ENCODE measurements around the gene PLAGL2. TPM values are rescaled to one million over a fixed set of nuclear protein-coding genes. Genes with fewer than 3 reads are reported as not detected.

PLAGL2 gene
- total RNA-seq, 3 donors from 2014 or later, result 12.9 to 21.9 (median 16.5) TPM

DNA sequence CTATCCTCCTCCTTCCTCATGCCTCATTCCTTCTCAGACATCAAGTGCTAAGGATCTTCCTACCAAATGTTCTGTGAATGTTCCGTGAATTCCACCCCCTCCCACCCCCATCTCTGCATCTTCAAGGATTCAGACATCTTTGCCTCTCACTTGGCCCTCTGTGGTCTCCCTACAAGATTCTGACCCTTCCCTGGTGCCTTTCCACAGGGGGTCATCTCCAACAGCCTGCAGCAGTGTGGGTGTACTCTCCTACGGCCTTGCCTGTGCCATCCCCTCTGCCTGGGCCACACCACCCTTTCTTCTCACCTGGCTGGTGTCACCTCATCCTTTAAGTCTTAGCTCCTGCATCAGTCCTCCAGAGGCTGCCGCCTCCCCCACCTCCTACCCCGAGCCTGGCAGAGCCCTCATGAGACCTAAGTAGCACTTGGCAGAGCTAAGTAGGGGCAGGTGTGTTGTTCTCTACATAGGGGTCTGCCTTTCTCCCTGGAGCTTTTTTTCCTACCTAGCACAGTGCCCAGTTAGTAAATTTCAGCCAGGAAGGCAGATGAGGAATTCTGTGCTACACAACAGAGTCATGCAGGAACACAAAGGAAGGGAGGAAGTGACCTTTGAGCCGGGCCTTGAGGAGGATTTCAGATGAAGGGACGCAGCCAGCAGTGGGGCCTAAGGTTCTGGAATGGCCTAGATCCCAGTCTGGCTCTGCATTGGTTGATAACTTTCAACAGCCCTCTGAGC is 55.0 kb downstream of the PLAGL2 start:
- ATAC-seq (peak; percentile 58), DNase-seq (peak in 1 of 3 donors; percentile 36)
- TF ChIP-seq, protein P1, sequence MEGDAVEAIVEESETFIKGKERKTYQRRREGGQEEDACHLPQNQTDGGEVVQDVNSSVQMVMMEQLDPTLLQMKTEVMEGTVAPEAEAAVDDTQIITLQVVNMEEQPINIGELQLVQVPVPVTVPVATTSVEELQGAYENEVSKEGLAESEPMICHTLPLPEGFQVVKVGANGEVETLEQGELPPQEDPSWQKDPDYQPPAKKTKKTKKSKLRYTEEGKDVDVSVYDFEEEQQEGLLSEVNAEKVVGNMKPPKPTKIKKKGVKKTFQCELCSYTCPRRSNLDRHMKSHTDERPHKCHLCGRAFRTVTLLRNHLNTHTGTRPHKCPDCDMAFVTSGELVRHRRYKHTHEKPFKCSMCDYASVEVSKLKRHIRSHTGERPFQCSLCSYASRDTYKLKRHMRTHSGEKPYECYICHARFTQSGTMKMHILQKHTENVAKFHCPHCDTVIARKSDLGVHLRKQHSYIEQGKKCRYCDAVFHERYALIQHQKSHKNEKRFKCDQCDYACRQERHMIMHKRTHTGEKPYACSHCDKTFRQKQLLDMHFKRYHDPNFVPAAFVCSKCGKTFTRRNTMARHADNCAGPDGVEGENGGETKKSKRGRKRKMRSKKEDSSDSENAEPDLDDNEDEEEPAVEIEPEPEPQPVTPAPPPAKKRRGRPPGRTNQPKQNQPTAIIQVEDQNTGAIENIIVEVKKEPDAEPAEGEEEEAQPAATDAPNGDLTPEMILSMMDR (IDR thresholded peaks at IDR 0.05), result no peak
- Histone ChIP-seq H3K36me3 (ENCODE audit: low read depth) (no peaks in the 10 kb centered on the region), H3K4me3 (no peak overlapping the region), H3K9me3 (no peaks in the 10 kb centered on the region), H3K4me1 (ENCODE audit: low read depth) (peaks cover 10% of the 10 kb centered on the region)
- intact Hi-C loops (cut with DNase I, micrococcal nuclease), result no loop called here

DNA sequence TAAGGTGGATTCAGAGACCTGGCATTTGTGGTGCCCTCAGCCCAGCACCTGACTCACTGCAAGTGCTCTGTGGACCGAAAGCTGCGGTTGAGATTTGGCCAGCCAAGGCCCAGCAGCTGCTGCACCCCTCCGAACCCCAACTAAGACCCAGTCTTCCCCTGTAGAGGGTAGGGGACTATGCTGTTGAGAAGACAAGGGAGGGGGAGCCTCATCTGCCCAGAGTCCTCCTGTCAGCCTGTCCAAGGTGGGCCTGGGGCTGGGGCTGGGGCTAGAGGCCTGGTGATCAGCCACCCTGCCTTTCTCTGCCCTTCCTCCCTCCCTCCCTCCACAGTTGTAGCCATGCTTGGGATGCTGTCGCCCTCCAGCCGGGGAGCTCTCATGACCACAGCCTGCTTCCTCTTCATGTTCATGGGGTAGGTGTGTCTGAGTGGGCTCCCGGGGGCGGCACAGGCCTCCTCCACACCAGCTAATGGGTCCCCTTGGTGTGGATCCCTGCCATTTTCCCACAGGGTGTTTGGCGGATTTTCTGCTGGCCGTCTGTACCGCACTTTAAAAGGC is 57.2 kb downstream of the PLAGL2 start:
- H3K4me3 ChIP-seq, result no peak overlapping the region
- no peaks in the 10 kb centered on the region for H3K9me3 ChIP-seq
- no peaks in the 10 kb centered on the region for H3K36me3 ChIP-seq (ENCODE audit: low read depth)
- TF ChIP-seq, protein P1 (IDR thresholded peaks at IDR 0.05), result no peak
- intact Hi-C loops (cut with DNase I, micrococcal nuclease), result no loop called here
- ATAC-seq, result no peak
- peaks cover 8% of the 10 kb centered on the region for H3K4me1 ChIP-seq (ENCODE audit: low read depth)
- no peak for DNase-seq

DNA sequence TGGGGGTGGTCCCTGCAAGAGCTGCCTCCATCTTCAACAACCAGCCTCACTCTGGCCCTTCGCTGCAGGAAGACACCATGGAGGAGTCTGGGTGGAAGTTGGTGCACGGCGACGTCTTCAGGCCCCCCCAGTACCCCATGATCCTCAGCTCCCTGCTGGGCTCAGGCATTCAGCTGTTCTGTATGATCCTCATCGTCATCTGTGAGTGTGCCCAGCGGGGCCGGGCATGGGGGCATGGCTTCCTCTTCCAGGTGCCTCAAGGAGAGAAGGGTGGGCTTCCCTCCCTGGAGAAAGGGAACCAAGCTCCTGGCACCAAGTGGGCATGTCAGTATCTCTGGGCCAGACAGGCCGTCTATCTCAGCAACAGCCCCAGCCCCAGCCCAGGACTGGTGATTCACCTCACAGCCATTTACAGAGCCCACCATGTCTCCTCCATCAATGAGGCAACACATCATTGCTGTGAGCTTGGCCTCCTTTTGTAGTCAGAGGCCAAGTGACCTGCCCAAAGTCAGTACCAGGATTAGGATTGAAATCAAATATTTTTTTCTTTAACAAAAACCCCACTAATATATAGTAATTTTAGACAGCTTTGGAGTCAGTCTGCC is 57.9 kb downstream of the PLAGL2 start:
- intact Hi-C loops (cut with DNase I, micrococcal nuclease), result no loop called here
- peaks cover 5% of the 10 kb centered on the region for H3K4me1 ChIP-seq (ENCODE audit: low read depth)
- no peak for DNase-seq
- TF ChIP-seq, protein P1 (IDR thresholded peaks at IDR 0.05), result no peak
- ATAC-seq, result no peak
- no peaks in the 10 kb centered on the region for H3K36me3 ChIP-seq (ENCODE audit: low read depth)
- H3K9me3 ChIP-seq, result no peaks in the 10 kb centered on the region
- no peak overlapping the region for H3K4me3 ChIP-seq

DNA sequence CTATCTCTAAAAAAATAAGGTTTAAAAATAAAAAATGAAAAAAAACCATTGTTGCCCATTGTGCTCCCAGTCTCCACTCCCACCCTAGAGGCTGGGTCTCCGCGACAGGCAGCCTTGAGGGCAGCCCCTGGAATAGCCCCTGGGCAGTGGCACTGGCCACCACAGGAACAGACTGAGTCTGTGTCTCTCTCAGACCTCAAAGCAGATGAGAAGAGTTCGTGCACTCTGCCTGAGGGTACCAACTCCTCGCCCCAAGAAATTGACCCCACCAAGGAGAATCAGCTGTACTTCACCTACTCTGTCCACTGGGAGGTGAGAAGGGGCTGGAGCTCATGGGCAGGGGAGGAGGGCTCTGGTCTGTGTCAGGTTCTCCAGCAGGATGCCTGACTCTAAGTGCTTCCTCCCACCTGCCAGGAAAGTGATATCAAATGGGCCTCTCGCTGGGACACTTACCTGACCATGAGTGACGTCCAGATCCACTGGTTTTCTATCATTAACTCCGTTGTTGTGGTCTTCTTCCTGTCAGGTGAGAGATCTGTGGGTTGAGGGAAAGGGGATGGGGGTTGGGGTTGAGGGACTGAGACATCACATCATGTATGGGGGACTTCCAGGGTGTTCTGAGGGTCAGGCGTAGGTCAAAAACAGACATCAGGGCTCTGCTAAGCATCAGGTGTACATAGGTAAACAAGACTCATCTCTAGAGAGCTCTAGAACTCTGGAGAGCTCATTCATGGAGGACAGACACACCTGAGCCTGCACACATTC is 62.5 kb downstream of the PLAGL2 start:
- Histone ChIP-seq H3K4me3 (no peak overlapping the region), H3K36me3 (ENCODE audit: low read depth) (peaks cover 16% of the 10 kb centered on the region), H3K9me3 (no peaks in the 10 kb centered on the region), H3K4me1 (ENCODE audit: low read depth) (no peaks in the 10 kb centered on the region)
- intact Hi-C loops (cut with DNase I, micrococcal nuclease), result no loop called here
- DNase-seq (no peak), ATAC-seq (no peak)
- TF ChIP-seq, protein P1 (IDR thresholded peaks at IDR 0.05), result no peak

DNA sequence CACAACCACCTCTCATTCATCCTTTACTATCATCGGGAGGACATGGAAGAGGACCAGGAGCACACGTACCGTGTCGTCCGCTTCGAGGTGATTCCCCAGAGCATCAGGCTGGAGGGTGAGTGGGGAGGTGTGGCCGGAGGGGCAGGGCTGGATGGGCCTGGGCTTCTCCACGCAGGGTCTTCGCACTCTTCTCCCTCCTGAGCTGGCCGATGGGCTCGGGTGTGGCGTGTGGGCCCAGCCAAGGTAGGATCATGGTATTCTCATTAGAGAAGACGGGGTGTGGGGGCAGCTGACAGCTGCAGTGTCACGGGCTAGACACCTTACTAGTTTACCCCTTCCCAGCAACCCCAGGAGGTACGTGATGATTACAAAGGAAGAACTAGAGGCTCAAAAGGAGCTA is 64.6 kb downstream of the PLAGL2 start:
- no peak overlapping the region for H3K4me3 ChIP-seq
- intact Hi-C loops (cut with DNase I, micrococcal nuclease), result no loop called here
- no peak for ATAC-seq

More for the DNA sequence above, 64.6 kb downstream of the PLAGL2 start:
- Histone ChIP-seq H3K4me1 (ENCODE audit: low read depth) (no peaks in the 10 kb centered on the region), H3K9me3 (no peaks in the 10 kb centered on the region), H3K36me3 (ENCODE audit: low read depth) (peaks cover 16% of the 10 kb centered on the region)
- TF ChIP-seq, protein P1 (IDR thresholded peaks at IDR 0.05), result no peak
- DNase-seq, result no peak

Other genes with a start within 250 kb of the PLAGL2 start
- gene XKR7, start 239.6 kb downstream of the PLAGL2 start, total RNA-seq, result under 1 TPM; 0.09 to 0.13 (median 0.10) TPM
- 1 to 10 TPM; 1.2 to 3.7 (median 1.8) TPM for gene CCM2L, start 197.3 kb downstream of the PLAGL2 start, total RNA-seq
- gene HCK, start 155.5 kb downstream of the PLAGL2 start, total RNA-seq, result 10 to 100 TPM in 2 of 3 donors, 1 to 10 TPM in 1; 6.2 to 17.3 (median 13.4) TPM
- 10 to 100 TPM; 54.1 to 74.7 (median 65.8) TPM for gene TM9SF4, start 98.0 kb downstream of the PLAGL2 start, total RNA-seq
- 10 to 100 TPM; 35.5 to 48.5 (median 44.8) TPM for gene POFUT1, start 137 bp upstream of the PLAGL2 start, total RNA-seq
- 10 to 100 TPM; 39.3 to 54.6 (median 52.0) TPM for gene KIF3B, start 69.9 kb upstream of the PLAGL2 start, total RNA-seq
- 10 to 100 TPM; 47.4 to 78.9 (median 52.3) TPM for gene ASXL1, start 150.6 kb upstream of the PLAGL2 start, total RNA-seq

Measured in mucosa of descending colon (tissue), 3 donors.